ENCODE data around the gene CILP2.

DNA sequence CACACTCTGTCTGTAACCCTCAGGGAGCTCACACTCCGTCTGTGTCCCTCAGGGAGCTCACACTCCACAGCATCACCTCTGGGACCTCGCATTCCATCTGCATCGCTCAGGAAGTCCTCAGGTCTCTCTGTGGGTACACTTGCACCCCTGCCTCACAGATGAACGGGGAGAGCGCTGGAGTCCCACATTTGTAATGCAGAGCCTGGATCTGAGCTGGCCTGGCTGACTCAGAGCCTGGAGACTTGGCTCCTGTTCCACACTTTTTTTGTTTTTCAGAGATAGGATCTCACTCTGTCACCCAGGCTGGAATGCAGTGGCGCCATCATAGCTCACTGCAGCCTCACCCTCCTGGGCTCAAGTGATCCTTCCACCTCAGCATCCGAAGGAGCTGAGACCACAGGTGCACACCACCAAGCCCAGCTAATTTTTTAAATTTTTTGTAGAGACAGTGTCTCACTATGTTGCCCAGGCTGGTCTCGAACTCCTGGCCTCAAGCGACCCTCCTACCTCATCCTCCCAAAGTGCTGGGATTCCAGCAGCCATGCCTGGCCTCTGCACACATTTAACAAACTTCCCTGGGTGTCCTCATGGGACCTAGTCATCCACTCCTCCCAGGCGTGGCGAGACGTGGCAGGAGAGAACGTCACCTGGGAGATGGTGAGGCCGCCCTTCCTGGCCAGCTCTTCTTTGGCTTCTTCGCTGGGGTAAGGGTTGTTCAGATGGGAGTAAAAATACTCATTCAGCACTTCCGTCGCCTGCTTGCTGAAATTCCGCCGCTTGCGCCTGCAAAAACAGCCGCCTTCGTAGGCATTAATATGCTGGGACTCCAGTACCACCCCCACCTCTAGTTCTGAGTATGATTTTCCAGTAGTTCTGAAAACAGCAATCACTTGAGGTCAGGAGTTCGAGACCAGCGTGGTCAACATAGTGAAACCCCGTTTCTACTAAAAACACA is 31.0 kb downstream of the CILP2 start:
- TF ChIP-seq INSM2 (tag by site-specific recombination; IDR thresholded peaks at IDR 0.05), result no peak
- TF ChIP-seq ZNF580 (tag by site-specific recombination; IDR thresholded peaks at IDR 0.05), result no peak
- no peak for TF ChIP-seq CTCF (tag by site-specific recombination; IDR thresholded peaks at IDR 0.05)
